Glomerular endothelial cell (primary cell): ENCODE measurements around the gene ZFAND2B. TPM values are rescaled to one million over a fixed set of nuclear protein-coding genes. Genes with fewer than 3 reads are reported as not detected.
"Not testable (repeated sequence)": the region's sequence is repeated elsewhere in the genome, so short reads cannot be mapped to it uniquely, and the experiment has no call there.

ENCODE experiments used
- DNase-seq: peaks from one replicate; pipeline ENCODE4 v3.0.0-alpha.2; 2011; ENCODE audit warnings: low read depth, low spot score; ENCODE audit errors: extremely low read depth
- total RNA-seq: library from RNA; depleted of rRNA; stranded (reverse); fragments of >200 nt; gene quantifications from 2 replicates; pipeline ENCODE4 v1.2.3, GENCODE V29; 2015

The ZFAND2B gene
- total RNA-seq, 1 donor from 2014 or later = 23.7 TPM

DNA sequence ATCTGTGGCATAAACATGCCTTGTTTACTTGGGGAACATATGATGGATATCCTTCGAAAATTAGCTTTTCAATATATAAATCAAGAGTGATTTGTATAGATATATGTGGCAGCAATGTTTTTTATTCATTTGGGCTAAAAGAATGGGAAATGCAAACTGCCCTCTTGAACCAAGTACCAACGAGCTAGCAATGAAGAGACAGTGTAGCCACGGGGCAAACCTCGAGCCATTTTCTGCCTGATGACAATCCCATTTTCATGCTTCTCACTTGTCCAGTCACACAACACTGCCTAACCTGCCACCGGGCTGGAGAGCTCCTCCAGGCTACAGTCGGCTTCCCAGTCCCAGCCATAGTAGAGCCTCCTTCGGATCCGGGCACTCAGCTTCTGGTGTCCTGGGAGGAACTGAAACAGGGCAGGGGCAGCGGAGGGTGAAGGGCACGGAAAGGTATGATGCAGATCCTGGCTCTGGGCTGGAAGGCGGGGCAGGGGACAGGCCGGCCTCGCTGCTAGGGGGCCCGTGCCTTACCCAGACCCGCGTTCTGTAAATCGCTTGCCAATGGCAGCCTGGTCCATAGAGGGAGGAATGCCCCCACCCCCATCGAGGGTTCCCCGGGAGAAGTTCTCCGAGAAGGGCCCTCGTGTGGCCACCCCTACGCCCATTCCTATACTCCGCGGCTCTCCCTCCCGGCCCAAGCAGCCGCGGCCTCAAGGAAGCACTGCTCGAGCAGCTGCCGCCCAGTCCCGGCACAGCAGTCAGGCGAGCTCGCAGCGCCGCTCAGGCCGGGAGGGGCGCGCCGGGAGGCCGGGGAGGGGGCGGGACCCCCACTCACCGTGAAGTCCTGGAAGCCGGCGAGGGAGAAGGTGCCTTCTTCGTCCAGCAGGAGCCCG lies 30.4 kb upstream of the ZFAND2B start:
- no peak for DNase-seq

DNA sequence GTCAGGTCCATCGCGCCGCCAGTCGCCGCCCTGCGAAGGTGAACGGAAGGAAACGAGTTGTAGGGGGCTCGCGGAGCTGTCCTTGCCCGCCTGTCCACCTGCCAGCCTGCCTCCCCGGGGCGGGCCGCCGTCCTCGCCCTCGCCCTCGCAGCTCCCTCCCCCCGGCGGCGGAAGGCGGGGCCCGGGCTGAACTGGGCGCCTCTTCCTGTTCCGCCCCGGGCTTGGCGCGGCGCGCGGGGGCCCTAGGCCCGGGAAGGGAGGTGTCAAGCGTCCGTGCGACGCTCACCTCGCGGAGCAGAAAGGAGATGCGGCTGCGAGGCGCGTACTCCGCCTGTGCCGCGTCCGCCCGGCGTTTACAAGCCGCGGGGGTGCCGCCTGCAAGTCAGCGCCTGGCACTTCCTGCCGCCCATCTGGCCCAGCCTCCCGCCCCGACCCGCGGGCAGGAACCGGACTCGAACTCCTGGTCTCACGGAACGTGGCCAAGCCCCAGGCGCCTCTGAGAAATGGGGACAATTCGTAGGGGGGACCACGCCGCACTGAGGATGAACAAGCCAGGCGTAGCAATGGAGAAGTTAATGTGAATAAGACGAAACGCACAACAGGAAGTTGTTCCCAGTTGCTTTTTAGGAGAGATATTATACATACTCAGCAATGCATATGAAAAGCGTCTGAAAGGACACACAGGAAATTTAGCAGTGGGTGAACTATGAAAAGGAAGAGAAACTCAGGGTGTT lies 29.6 kb upstream of the ZFAND2B start, which contains the start of gene CNPPD1:
CNPPD1 (minus strand) TSS at position 108 of the 734 bp plus-strand sequence; CDS start at position 11, 97 bp downstream.
- DNase-seq = no peak

GRCh38 chr2:219177552-219178376 lies 28.8 kb upstream of the ZFAND2B start, which contains the start of gene RETREG2:
Gene RETREG2, plus strand, starts transcription at chr2:219178275. Its CDS starts 78 bp downstream, at chr2:219178353.
- no peak for DNase-seq

GRCh38 chr2:219178377-219179175 lies 28.0 kb upstream of the ZFAND2B start:
- no peak for DNase-seq

DNA sequence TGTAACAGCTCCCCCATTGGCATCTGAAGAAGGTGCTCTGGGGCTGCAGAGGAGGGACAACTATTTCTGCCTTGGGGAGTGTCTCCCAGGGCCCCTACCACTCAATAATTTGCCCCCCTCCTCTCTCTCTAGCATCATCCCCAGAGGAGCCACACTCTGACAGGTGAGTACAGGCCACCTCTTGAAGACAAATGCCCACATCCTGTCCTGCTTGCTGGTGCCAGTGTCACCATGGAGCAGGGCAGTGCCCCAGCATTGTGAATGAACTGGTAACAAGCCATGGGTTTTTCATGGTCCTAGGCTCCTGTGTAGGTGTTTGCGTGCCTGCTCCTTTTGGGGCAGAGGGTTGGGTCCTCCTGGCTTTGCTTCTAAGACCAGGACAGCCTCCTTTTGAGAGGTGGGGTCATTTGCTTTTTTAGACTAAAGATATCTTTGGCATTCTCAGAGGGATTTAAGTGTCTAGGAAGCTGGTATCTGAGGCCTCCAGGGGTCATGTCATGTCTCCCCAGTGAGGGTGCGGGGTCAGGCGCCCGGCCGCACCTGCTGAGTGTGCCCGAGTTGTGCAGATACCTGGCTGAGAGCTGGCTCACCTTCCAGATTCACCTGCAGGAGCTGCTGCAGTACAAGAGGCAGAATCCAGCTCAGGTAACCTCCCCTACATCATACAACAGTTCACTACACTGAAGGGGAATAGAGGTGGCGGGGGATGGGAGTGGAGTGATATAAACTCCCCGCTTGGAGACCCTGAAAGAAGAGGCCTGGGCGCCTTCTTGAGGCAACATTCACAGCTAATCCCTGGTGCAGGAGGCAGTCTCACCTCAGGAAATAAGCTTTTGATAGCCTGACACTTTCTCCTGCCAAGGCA lies 26.7 kb upstream of the ZFAND2B start:
- no peak for DNase-seq

DNA sequence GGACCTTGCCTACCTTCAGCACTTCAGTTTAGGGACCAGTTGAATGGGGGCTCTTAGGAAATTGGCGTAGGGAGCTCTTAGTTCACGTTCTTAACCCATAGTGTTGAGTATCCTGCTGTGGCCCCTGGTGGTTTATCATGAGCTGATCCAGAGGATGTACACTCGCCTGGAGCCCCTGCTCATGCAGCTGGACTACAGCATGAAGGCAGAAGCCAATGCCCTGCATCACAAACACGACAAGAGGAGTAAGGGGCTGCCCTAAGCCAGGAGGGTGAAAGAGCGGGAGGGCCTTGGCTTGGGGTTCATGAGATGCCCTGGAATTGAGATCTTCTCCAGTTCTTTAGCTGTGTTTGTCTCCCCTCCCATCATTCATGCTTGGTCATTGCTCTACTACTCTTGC lies 25.6 kb upstream of the ZFAND2B start:
- no peak for DNase-seq

- DNase-seq = no peak
Observed at GRCh38 chr2:219181531-219181930, 25.1 kb upstream of the ZFAND2B start.

GRCh38 chr2:219182331-219183150 lies 24.0 kb upstream of the ZFAND2B start:
- DNase-seq = no peak

DNA sequence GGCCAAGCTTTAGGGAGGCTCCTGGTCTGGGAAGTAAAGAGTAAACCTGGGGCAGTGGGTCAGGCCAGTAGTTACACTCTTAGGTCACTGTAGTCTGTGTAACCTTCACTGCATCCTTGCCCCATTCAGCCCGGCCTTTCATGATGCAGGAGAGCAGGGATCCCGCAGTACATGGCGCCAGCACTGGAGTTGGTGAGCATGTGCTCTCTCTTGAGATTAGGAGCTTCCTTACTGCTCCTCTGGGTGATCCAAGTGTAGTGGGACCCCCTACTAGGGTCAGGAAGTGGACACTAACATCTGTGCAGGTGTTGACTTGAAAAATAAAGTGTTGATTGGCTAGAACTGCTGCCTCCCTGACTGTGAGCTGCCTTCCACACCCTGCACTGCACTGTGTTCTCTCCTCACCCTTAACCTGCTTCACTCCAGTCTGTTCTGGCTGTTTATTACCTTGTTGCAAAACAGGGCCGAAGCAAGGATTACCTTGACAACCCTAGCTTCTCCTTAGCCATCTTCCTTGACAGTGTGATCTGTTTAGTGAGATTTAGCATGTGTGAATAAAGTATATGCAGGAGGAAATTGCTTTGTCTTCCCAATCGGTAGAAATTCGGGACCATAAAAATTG lies 23.3 kb upstream of the ZFAND2B start:
- DNase-seq = no peak

DNA sequence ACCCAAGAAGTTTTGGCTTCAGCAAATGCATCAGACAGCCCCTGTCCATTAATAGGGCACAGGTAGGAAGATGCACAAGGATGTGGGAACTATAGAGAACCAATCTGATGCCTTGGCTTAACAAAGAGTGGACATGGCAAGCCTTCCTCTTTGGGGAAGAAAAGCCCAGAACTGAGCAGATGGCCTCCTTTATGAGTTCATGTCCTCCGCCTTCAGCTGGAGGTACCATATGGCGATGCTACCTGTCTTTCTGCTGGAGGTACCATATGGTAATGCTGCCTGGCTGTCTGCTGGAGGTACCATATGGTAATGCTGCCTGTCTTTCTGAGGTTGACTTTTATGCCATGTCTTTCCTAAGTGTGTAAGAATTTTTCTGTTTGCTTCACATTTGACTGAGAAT lies 22.5 kb upstream of the ZFAND2B start:
- DNase-seq = no peak

- no peak for DNase-seq
Observed at GRCh38 chr2:219186754-219187456, 19.7 kb upstream of the ZFAND2B start.

- DNase-seq = no peak
Observed at GRCh38 chr2:219197388-219197787, 9.2 kb upstream of the ZFAND2B start.

- DNase-seq = no peak
Observed at GRCh38 chr2:219198974-219199373, 7.6 kb upstream of the ZFAND2B start.

GRCh38 chr2:219199470-219200211 lies 6.9 kb upstream of the ZFAND2B start:
- no peak for DNase-seq

DNA sequence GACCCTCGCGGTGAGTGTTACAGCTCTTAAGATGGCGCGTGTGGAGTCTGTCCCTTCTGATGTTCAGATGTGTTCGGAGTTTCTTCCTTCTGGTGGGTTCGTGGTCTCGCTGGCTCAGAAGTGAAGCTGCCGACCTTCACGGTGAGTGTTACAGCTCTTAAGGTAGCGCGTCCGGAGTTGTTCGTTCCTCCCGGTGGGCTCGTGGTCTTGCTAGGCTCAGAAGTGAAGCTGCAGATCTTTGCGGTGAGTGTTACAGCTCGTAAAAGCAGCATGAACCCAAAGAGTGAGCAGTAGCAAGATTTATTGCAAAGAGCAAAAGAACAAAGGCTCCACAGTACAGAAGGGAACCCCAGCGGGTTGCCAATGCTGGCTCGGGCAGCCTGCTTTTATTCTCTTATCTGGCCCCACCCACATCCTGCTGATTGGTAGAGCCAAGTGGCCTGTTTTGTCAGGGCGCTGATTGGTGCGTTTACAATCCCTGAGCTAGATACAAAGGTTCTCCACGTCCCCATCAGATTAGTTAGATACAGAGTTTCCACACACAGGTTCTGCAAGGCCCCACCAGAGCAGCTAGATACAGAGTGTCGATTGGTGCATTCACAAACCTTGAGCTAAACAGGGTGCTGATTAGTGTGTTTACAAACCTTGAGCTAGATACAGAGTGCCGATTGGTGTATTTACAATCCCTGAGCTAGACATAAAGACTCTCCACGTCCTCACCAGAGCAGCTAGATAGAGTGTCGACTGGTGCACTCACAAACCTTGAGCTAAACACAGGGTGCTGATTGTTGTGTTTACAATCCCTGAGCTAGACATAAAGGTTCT lies 5.9 kb upstream of the ZFAND2B start:
- not testable (repeated sequence) for DNase-seq

DNA sequence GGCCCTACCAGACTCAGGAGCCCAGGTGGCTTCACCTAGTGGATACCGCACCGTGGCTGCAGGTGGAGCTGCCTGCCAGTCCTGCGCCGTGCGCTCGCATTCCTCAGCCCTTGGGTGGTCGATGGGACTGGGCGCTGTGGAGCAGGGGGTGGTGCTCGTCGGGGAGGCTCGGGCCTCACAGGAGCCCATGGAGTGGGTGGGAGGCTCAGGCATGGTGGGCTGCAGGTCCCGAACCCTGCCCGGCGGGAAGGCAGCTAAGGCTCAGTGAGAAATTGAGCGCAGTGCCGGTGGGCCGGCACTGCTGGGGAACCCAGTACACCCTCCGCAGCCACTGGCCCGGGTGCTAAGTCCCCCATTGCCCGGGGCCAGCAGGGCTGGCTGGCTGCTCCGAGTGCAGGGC lies 5.3 kb upstream of the ZFAND2B start:
- DNase-seq = not testable (repeated sequence)
